NCI-H1930 (cell line): ENCODE measurements around the gene TIMM44.

Experiments used
- DNase-seq, 2 experiments: peaks; one replicate each; lab custom pipeline; 2025; lab: John Stamatoyannopoulos, UW

TIMM44 gene, protein sequence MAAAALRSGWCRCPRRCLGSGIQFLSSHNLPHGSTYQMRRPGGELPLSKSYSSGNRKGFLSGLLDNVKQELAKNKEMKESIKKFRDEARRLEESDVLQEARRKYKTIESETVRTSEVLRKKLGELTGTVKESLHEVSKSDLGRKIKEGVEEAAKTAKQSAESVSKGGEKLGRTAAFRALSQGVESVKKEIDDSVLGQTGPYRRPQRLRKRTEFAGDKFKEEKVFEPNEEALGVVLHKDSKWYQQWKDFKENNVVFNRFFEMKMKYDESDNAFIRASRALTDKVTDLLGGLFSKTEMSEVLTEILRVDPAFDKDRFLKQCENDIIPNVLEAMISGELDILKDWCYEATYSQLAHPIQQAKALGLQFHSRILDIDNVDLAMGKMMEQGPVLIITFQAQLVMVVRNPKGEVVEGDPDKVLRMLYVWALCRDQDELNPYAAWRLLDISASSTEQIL

DNA sequence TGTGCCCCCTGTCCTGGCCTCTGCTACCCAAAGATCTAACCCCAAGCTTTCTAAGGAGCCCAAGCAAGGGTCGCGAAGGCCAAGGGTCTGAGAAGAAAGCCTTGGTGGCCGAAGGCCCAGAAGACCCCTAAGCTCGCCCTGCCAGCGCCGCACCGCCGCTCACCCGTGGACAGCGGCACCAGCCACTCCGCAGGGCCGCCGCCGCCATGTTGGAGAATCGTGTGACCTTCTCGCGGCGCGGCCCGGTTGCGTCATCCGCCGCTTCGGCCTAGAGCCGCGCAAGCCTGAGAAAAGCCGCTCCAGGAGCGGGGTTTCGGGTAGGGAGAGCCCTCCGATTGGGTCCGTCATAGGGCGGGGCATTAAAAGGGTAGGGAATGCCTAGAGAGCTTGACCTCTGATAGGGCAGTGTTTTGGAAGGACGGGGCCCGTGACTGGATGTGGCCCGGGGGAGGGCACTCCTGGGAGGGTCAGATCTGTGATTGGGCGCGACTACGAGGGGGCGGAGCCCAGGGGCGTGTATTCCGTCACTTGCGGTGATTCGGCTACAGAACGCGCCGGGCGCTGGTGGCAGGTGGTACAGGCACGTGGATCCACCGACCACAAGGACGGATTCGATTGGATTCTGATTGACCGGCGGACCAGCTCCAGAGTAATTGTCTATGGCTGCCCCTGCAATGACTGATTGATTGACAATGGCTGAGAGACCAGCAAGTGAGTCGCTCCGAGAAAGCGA, at the start of gene TIMM44:
TIMM44 (minus strand) TSS at position 223 of the 733 bp plus-strand sequence; CDS start at position 208, 15 bp downstream.
- peak; percentile 95 to 97 for DNase-seq

DNA sequence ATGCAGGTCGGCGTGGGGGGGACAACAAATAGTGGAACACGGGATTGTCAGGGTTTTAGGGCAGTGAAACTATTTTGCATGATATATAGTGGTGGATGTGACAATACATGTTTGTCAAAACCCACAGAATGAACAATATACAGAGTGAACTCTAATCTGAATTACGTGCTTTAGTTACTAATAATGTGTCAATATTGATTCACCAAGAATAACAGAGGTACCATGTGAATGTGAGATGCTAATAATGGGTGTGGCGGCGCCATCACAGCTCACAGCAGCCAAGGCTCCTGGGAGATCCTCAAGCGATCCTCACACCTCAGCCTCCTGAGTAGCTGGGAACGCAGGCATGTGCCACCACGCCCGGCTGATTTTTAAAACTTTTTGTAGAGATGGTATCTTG, 49.1 kb upstream of the TIMM44 start:
- no peak for DNase-seq

DNA sequence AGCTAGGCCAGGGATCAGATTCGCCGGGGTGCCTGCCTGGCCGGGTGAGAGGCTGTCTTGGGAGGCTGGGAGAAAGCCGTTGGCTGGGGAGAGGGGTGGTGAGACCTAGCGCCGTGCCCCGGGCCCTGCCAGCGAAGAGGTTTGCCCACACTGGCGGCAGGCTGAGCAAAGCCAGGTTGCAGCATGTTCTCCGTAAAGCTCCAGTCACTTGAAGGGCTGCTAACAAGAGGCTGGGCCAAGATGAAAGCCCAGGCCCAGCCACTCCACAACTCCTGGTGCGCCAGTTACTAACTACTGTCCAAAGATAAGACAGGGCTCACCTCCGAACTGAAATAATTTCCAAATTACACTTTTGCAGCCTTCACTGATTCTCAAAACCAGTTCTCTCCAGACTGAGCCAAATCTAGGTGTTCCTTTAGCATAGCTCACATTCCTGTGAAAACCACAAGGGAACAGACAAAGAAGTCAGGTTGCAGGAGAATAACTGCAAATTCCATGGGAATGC, 45.7 kb upstream of the TIMM44 start:
- no peak for DNase-seq

DNA sequence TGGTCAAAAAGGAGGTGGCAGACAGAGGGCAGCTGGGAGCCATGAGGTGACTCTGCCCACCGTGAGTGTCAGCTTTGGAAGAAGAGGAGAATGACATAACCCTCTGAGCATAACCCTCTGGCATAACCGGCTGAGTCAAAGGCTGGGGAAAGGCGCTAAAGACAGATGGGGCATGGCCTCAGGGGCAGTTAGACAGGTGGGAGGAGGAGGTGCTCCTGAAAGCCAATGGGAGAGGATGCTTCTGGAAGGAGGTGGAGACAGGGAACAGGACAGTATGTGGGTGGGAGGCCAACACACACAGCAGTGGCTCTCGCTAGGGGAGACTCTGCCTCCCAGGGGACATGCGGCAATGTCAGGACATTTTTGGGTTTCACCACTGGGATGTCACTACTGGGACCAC, 44.8 kb upstream of the TIMM44 start:
- no peak for DNase-seq

DNA sequence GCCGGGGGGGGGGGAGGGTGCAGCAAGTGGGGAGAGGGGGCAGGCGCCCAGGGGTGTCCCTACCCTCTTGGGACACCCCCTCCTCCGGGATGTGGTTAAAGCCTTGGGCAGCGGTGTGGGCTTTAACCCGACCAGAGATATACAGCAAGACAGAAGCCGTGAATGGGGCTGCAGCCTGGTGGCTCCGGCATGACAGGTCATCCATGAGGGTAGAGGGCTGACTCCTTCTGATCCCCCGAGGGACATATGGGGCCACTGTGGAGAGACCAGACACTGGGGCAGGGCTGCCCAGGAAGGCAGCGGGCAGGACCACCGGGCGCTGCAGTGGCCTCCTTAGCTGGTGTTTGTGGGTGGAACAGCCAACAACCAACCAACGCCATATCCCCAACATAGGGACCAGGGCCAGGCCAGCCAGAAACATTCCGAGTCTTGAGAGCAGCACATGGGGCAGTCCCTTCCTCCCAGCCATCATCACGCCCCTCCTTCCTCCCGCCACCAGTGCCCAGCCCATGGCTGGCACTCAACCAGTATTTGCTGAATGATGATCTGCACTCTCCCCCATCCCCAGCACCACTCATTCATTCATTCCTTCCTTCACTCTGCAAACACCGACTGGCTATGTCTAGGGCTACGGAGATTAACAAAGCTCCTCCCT, 43.8 kb upstream of the TIMM44 start:
- no peak for DNase-seq

DNA sequence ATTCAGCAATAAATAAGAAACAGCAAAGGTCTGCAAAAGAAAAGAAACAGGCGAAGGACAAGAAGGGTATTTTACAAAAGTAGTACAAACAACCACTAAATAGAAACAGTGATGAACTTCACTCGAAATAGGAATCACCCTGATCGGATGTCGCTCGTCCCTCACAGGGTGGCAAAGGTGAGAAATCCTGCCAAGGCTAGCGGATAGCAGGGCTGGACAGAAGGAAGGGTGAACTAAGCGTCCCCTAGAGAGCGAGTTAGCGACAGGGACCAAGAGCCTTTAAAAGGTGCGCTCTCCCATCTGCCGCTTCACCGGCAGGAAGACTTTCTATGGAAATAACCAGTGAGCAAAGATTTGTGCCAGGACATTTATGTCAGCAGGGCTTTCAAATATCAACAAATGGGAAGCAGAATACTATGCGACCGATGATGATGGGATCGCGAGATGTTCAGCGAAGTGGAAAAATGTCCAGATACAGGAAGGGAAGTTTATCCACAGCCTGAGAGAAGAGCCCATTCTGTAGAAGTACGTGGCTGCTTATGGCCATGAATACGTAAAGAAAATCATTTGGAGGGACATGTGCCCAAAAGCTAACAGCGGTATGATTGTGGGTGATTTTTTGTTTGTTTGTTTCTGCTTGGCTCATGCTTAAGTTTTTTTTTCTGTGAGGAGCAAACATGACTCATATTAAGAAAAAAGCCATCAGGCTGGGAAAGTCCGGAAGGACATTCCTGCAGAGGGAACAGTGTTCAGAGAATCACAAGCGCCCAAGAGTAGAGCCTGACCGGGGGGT, 43.1 kb upstream of the TIMM44 start:
- no peak for DNase-seq

DNA sequence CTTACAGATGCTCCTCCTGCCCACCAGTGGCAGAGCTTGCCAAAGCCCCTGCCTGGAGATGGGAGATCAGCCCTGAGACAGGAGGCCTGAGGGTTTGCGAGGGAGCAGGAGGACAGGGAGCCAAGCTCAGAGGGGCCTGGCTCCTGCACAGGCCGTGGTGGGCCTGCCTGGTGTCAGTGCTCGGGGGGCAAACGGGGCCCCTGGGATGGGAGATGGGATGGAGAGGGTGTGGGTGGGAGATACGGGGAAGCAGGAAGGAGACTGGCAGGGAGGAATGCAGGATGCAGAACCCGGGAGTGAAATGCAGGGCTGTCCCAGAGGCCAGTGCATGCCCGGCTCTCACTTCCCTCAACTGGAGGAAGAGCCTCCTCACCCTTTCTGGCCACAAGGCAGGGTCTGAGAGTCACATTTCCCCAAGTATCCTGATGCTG, 42.0 kb upstream of the TIMM44 start:
- no peak for DNase-seq

DNA sequence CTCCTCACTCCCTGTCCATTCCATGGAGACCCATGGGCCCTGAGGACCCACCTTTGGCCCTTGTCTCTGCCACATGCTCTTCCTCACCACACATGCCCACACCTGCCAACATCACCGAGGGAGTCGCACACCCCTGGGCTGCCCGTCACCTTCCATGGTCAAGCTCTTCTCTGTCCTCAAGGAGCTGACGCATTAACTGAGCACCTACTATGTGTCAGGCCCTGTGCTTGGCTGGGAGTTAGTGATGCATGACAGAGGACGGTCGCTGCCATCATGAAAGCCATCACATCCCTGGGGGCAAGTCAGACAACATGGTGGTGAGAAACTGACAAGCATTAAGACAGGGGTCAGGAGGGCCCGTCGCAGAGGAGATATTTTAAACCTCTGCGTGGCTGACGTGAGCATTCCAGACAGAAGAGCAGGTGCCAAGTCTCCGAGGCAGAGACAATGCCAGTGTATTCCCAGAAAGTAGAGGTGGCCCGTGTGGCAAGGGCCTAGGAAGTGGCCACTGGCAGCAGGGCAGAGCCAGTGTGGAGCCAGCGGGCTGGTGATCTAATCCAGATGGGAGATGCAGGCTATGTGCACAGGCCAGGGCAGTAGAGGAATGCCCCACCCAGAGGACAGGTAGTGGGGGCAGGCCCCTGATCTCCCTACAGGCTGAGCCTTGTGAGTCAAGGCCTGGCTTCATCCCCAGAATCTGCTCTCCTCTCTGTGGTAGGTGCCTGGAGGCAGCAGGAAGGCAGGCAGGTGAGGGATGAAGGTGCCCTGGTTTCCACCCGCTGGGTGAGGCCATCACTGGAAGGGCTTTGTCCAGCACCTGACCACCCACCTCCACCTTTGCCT, 40.8 kb upstream of the TIMM44 start:
- DNase-seq, result no peak

DNA sequence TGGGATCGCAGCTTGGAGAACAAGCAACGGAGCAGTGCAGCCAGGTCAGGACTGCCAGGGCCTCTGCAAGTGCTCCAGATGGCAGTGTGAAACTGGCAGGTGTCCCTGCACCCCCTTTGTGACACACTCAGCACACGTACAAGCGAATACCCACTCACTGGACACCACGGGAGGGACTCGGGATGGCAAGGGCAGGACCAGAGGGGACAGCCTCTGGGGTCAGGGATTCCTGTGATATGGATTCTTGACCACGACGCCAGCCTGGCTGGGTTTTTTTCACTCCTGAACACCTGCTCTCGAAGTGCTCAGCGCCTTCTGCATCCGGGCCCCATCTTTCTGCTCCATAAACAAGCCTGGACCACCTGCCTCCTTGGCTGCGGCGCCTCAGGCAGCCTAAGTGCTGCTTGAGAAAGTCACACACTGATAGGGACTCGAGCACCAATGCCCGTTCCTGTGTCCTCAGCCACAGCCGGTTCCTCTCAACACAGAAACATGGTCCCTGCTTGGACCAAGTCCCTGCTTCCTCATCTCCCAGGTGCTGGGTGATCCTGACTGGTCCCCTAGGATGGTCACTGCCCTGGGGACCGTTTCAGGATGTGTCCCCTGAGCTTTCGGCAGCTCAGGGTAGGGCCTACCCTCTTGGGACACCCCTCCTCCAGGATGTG, 40.0 kb upstream of the TIMM44 start:
- DNase-seq, result no peak

DNA sequence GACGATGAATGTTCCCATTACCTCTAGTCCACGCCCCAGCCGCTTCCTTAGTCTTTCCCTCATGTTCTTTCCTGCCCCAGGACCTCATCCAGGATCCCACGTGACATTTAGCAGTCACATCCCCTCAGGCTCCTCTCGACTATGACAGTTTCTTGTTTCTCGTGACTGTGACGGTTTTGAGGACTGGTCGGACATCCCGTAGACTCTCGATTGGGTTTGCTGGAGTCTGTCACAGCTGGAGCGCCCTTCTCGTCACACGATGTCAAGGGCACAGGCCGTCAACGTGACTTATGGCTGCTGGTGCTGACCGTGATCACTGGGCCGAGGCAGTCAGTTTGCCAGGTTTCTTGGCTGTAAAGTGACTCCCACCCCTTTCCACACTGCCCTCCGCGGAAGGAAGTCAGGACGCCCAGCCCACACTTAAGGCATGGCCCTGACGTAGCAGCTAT, 39.2 kb upstream of the TIMM44 start:
- no peak for DNase-seq

DNA sequence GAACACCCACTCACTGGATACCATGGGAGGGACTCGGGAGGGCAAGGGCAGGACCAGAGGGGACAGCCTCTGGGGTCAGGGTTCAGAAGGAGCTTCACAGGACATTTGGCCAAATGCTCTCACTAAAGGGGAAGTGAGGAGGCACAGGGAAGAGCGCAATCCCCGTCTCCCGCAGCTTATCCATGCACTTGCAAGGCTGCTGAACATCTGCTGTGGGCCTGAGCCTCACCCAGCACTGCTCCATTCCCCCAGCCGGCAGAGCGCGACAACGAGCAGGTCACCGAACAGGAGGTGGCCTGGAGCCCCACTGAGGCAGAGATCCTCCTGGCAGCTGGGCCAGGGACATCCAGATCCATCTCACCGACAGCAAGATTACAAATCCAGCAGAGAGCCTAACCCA, 38.6 kb upstream of the TIMM44 start:
- DNase-seq, result no peak

DNA sequence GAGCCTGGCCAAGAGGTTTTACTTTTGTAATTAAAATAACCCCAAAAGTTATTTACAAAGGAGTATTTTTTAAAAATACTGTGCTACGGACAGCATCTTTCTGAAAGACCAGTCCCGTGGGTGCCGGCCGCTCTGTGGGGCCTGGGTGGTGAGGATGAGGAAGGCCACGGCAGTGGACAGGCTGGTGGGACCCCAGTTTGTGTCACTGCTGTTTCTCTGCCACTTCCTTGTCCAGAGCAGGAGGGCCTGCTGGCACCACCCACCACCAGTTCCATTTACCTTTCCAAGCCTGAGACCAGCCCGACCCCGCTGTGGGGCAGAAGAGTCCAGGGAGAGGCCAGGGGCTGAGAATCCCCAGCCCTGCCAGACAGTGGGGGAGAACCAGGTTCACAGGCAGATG, 38.2 kb upstream of the TIMM44 start:
- no peak for DNase-seq

DNA sequence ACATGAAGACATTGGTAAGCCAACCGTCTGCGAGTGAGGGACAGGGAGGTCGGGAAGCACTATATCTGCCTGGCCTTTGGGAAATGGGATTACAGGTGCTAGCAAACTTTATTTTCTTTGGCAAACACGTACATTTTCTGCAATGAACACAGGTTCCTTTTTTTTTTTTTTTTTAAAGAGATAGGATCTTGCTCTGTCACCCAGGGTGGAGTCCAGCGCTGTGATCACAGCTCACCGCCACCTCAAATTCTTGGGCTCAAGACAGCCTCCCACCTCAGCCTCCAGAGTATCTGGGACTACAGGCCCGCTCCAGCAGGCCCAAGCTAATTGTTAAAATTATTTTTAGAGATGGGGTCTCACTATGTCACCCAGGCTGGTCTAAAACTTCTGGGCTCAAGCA, 37.7 kb upstream of the TIMM44 start:
- DNase-seq, result no peak

DNA sequence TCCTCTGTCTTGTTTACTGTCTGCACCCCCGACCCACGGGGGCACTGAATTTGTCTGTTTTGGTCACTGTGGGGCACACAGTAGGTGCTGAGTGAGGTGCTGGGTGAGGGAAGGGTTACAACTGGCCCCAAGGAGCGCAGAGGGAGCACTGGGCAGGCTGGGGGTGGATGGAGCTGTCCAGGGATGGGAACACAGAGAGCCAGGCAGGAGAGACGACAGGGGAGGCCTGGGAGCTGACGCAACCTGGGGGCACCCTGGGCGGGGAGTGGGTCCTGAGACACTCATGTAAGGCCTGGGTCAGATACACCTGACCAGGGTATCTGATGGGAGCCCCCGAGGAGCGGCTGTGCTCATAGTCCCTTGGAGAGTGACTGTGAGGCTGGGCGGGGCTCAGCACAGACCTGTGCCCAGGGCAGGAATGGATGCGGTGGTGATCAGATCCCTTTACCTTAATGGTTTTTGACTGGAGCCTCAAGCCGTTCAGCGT, 37.2 kb upstream of the TIMM44 start:
- DNase-seq, result no peak

DNA sequence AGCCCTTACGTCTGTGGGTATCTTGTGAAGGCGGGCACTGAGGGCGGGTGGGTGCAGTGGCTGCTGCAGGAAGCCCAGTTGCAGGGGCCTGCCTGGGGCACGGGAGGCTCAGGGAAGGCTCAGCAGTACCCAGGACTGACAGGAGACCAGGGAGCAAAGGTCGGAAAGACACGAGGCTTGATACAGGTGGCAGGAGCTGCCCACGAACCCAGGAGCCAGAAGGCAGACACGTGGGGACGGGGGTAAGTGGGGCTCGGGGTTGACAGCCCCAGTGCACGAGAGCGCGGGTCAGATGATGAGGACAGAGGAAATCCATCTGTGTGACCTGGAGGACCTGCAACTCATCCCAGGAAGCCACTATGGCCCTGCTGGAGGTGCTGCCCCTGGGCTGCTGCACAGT, 36.7 kb upstream of the TIMM44 start:
- no peak for DNase-seq

DNA sequence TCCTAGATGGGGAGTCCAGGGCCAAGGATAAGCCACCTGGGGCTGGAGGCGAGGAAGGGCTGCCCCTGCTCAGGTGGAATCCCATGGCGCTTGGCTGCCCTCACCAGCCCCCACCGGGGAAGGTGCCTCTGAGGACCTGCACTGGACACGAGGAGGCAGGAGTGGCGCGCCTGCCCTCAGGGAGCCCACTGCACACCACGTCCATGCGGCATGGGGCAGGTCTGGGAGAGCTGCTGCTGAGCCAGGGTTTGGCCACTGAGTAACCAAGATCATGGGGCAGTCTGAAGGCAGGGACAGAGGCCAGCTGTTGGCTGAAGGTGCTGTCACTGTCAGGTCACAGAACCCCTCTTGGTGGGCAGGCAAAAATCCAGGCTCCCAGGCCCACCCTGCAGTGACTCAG, 36.1 kb upstream of the TIMM44 start:
- no peak for DNase-seq

DNA sequence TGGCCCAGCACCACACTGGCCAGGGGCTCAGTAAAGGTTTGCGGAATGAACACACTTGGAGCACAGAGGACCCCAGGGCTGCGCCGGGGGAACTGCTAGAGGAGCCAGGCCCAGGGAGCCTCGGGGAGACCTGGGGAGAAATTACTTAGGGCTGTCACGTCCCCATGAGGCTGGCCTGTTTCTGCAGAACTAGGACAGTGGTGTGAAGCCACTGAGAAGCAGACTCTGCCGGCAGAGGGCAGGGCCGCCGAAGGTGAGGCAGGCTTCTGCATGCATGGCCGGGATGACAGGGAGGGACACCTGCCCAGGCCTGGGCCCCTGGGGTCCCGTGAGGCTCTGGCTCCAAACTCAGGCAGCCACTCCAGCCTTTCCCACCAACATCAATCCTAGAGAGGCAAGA, 35.5 kb upstream of the TIMM44 start:
- DNase-seq, result no peak

DNA sequence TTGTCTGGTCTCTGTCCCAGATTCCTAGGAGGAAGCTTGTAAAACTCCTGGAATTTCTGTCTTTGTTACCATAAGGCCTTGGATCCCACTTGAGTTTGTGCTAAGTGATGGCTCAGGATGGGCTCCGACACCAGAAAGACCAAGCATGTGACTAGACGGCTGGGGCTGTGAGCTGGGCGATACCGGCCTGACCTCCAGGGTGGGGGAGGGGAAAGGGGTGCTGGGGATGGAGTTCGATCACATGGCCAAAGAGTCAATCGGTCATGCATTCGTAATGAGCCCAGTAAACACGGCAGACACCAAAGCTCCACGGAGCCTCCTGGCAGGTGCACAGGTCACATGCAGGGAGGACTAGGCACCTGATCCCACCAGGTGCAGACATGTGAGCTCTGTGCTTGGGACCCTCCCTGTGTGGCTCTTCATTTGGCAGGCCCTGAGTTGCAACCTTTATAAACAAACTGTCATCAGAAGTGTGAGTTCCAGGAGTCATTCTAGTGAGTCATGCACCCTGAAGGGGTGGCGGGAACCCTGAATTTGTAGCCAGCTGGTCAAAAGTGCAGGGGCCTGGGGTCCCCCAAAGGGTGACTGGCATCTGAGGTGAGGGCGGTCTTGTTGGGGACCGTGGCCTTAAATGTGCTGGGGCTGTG, 34.8 kb upstream of the TIMM44 start:
- no peak for DNase-seq

DNA sequence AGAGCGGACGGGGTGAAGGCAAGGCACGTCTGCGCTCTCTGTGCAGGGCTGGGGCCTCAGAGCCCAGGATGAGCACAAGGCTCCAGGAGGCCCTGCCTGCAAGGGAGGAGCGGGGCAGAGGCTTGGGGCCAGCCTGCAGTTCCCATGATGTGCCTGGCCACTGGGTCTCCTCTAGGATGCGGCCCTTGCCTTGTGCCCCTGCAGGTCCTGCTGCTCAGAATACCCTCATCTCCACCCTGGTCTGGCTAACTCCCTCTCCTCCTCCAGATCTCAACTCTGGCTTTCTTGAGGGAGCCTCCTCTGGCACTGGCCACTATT, 34.2 kb upstream of the TIMM44 start:
- DNase-seq, result no peak
